HUES64 (cell line): ENCODE results near the gene NEGR1.
A peak's percentile ranks its signal among the peaks of the same experiment; 100 is the strongest.

Experiments used
- H3K27ac ChIP-seq: 2 replicates; pipeline ENCODE4 v1.7.0; 2013; ENCODE audit warnings: low read depth, low read length, inconsistent platforms
- H3K27me3 ChIP-seq: 2 replicates; pipeline ENCODE4 v1.6.1; 2013; ENCODE audit warnings: mild to moderate bottlenecking, low read length; ENCODE audit not compliant: insufficient read depth
- H3K36me3 ChIP-seq: 2 replicates; pipeline ENCODE4 v1.6.1; 2013; ENCODE audit warnings: mild to moderate bottlenecking, low read length; ENCODE audit not compliant: insufficient read depth
- H3K4me1 ChIP-seq: 2 replicates; pipeline ENCODE4 v1.6.1; 2013; ENCODE audit warnings: mild to moderate bottlenecking, low read length, moderate library complexity; ENCODE audit not compliant: insufficient read depth
- H3K4me3 ChIP-seq: 2 replicates; pipeline ENCODE4 v1.5.1; 2013; ENCODE audit warnings: mild to moderate bottlenecking, low read length, moderate library complexity
- H3K9ac ChIP-seq: 2 replicates; pipeline ENCODE4 v1.6.1; 2013; ENCODE audit warnings: mild to moderate bottlenecking, low read depth, low read length
- H3K9me3 ChIP-seq: 2 replicates; pipeline ENCODE4 v1.6.1; 2013; ENCODE audit warnings: low read depth, low read length; ENCODE audit not compliant: insufficient read depth
- WGBS: fragments of 150-250, 120-280 bp; methylation state at CpG from one replicate; pipeline ENCODE4 v1.1.7; 2013; ENCODE audit warnings: missing lambda C conversion rate; 5-methylcytosine and 5-hydroxymethylcytosine counted together

The NEGR1 gene

GRCh38 chr1:72064196-72065075 is 217.9 kb downstream of the NEGR1 start:
- Histone ChIP-seq H3K4me1 (no peaks in the 10 kb centered on the region), H3K9me3 (no peaks in the 10 kb centered on the region), H3K27me3 (no peaks in the 10 kb centered on the region), H3K27ac (no peak overlapping the region), H3K4me3 (no peak overlapping the region), H3K36me3 (no peaks in the 10 kb centered on the region), H3K9ac (no peak overlapping the region)
- 90% methylated on average over 3 of the region's 3 CpGs for WGBS

GRCh38 chr1:72063364-72064044 is 218.8 kb downstream of the NEGR1 start:
- no peak overlapping the region for H3K27ac ChIP-seq
- H3K4me1 ChIP-seq, result no peaks in the 10 kb centered on the region
- no peaks in the 10 kb centered on the region for H3K36me3 ChIP-seq
- H3K27me3 ChIP-seq, result no peaks in the 10 kb centered on the region
- H3K4me3 ChIP-seq, result no peak overlapping the region
- H3K9ac ChIP-seq, result no peak overlapping the region
- WGBS, result 93% methylated on average over 7 of the region's 7 CpGs
- H3K9me3 ChIP-seq, result no peaks in the 10 kb centered on the region

GRCh38 chr1:72062584-72062983 is 219.8 kb downstream of the NEGR1 start:
- H3K36me3 ChIP-seq, result no peaks in the 10 kb centered on the region
- no peak overlapping the region for H3K4me3 ChIP-seq
- H3K4me1 ChIP-seq, result no peaks in the 10 kb centered on the region
- H3K27me3 ChIP-seq, result no peaks in the 10 kb centered on the region
- no peak overlapping the region for H3K27ac ChIP-seq
- no peaks in the 10 kb centered on the region for H3K9me3 ChIP-seq
- no peak overlapping the region for H3K9ac ChIP-seq

- Histone ChIP-seq H3K4me3 (no peak overlapping the region), H3K4me1 (no peaks in the 10 kb centered on the region), H3K27ac (no peak overlapping the region), H3K9me3 (no peaks in the 10 kb centered on the region), H3K36me3 (no peaks in the 10 kb centered on the region), H3K27me3 (no peaks in the 10 kb centered on the region), H3K9ac (no peak overlapping the region)
- WGBS, result 100% methylated on average over 1 of the region's 3 CpGs
These were observed 221.7 kb downstream of the NEGR1 start for GRCh38 chr1:72060466-72061245.

GRCh38 chr1:72056516-72056915 is 225.8 kb downstream of the NEGR1 start:
- Histone ChIP-seq H3K27me3 (no peaks in the 10 kb centered on the region), H3K36me3 (no peaks in the 10 kb centered on the region), H3K27ac (no peak overlapping the region), H3K9me3 (no peaks in the 10 kb centered on the region), H3K4me1 (peaks cover 7% of the 10 kb centered on the region; the same call in 1 of the 2 replicates), H3K4me3 (no peak overlapping the region), H3K9ac (no peak overlapping the region)
- 83% methylated on average over 1 of the region's 2 CpGs for WGBS

- Histone ChIP-seq H3K27me3 (no peaks in the 10 kb centered on the region), H3K4me3 (no peak overlapping the region), H3K36me3 (no peaks in the 10 kb centered on the region), H3K4me1 (peaks cover 7% of the 10 kb centered on the region; the same call in 1 of the 2 replicates), H3K9ac (no peak overlapping the region), H3K9me3 (no peaks in the 10 kb centered on the region), H3K27ac (no peak overlapping the region)
- 95% methylated on average over 2 of the region's 2 CpGs for WGBS
These were observed 230.8 kb downstream of the NEGR1 start for GRCh38 chr1:72051538-72051937.

GRCh38 chr1:72050551-72050950 is 231.8 kb downstream of the NEGR1 start:
- Histone ChIP-seq H3K4me3 (no peak overlapping the region), H3K9ac (no peak overlapping the region), H3K27ac (no peak overlapping the region), H3K36me3 (no peaks in the 10 kb centered on the region), H3K4me1 (peaks cover 7% of the 10 kb centered on the region; the same call in 1 of the 2 replicates), H3K9me3 (no peaks in the 10 kb centered on the region), H3K27me3 (no peaks in the 10 kb centered on the region)

- Histone ChIP-seq H3K27me3 (no peaks in the 10 kb centered on the region), H3K36me3 (no peaks in the 10 kb centered on the region), H3K4me3 (no peak overlapping the region), H3K9me3 (no peaks in the 10 kb centered on the region), H3K4me1 (peaks cover 14% of the 10 kb centered on the region), H3K9ac (no peak overlapping the region), H3K27ac (no peak overlapping the region)
- WGBS, result 50% methylated on average over 2 of the region's 3 CpGs
These were observed 244.5 kb downstream of the NEGR1 start for GRCh38 chr1:72037745-72038343.

- H3K27me3 ChIP-seq, result no peaks in the 10 kb centered on the region
- no peak overlapping the region for H3K9ac ChIP-seq
- H3K4me1 ChIP-seq, result peaks cover 14% of the 10 kb centered on the region
- H3K36me3 ChIP-seq, result no peaks in the 10 kb centered on the region
- no peak overlapping the region for H3K4me3 ChIP-seq
- 87% methylated on average over 9 of the region's 9 CpGs for WGBS
- H3K27ac ChIP-seq, result peak overlapping the region; percentile 70; the same call in 1 of the 2 replicates
- no peaks in the 10 kb centered on the region for H3K9me3 ChIP-seq
These were observed 247.5 kb downstream of the NEGR1 start for GRCh38 chr1:72034827-72035226.

GRCh38 chr1:72023063-72023930 is 259.0 kb downstream of the NEGR1 start:
- Histone ChIP-seq H3K27ac (peak overlapping the region; percentile 78), H3K4me1 (peaks cover 32% of the 10 kb centered on the region), H3K36me3 (no peaks in the 10 kb centered on the region), H3K4me3 (peak overlapping the region; percentile 20; the same call in 1 of the 2 replicates), H3K9me3 (no peaks in the 10 kb centered on the region), H3K9ac (no peak overlapping the region), H3K27me3 (no peaks in the 10 kb centered on the region)
- WGBS, result 14% methylated on average over 2 of the region's 4 CpGs
